SW480 (cell line): ENCODE results near the gene ZCCHC17.

Source experiments
- DNase-seq: peaks from one replicate; pipeline ENCODE4 v3.0.0-alpha.2; 2016; ENCODE audit warnings: low spot score

ZCCHC17 gene

GRCh38 chr1:31396633-31397351, 100.0 kb downstream of the ZCCHC17 start:
- DNase-seq = peak; percentile 86

- peak; percentile 83 for DNase-seq
These were observed 100.7 kb downstream of the ZCCHC17 start for GRCh38 chr1:31397360-31398095.

- peak; percentile 47 for DNase-seq
These were observed 101.4 kb downstream of the ZCCHC17 start for GRCh38 chr1:31398246-31398645.

- no peak for DNase-seq
These were observed 103.1 kb downstream of the ZCCHC17 start for GRCh38 chr1:31399976-31400375.

- DNase-seq = no peak
These were observed 103.6 kb downstream of the ZCCHC17 start for GRCh38 chr1:31400393-31400792.

- DNase-seq = no peak
These were observed 104.4 kb downstream of the ZCCHC17 start for GRCh38 chr1:31401241-31401640.

- no peak for DNase-seq
These were observed 108.9 kb downstream of the ZCCHC17 start for GRCh38 chr1:31405578-31406245.

GRCh38 chr1:31407029-31407626, 110.3 kb downstream of the ZCCHC17 start:
- no peak for DNase-seq

- no peak for DNase-seq
These were observed 112.0 kb downstream of the ZCCHC17 start for GRCh38 chr1:31408788-31409318.

GRCh38 chr1:31409946-31410858, 113.4 kb downstream of the ZCCHC17 start:
- no peak for DNase-seq

- DNase-seq = no peak
These were observed 114.0 kb downstream of the ZCCHC17 start for GRCh38 chr1:31410871-31411270.

GRCh38 chr1:31412205-31412604, 115.4 kb downstream of the ZCCHC17 start:
- no peak for DNase-seq

- no peak for DNase-seq
These were observed 116.0 kb downstream of the ZCCHC17 start, which contains the start of gene SERINC2 for GRCh38 chr1:31412732-31413404. SERINC2 (plus strand) TSS chr1:31413213; CDS start chr1:31413266, 53 bp downstream.

GRCh38 chr1:31413405-31414001, 116.7 kb downstream of the ZCCHC17 start:
- DNase-seq = peak; percentile 60
